Measurements from ENCODE around the gene FRMD4A. TPM values are rescaled to one million over a fixed set of nuclear protein-coding genes. Genes with fewer than 3 reads are reported as not detected.

The FRMD4A gene
- polyA plus RNA-seq, 1 donor (not counting 4 experiments of a cell fraction or from before 2014, with no cell fraction given), result 12.9 TPM

DNA sequence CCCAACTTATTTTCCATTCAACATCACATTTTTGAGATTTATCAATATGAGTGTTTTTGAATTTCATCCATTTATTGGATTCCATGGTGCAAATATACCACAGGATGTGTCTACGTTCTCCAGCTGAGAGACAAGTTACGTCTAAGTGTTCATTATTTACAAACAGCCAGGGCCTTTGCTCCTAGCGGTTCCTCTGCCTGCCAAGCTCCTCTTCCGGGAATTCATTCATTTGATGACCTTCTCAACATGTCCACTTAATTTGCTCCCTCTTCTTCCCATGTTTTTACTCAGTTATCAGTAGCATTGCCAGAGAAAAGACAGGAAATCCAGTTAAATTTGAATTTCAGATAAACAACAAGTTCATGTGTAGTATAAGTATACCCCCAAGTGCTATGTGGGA lies 422.2 kb downstream of the FRMD4A start:
- no peak overlapping the region for H3K4me2 ChIP-seq (ENCODE audit: control insufficient read depth, extremely low read depth, insufficient read depth, low read depth, low read length)
- no peak for DNase-seq (ENCODE audit: low read depth, low spot score)
- H3K79me2 ChIP-seq (ENCODE audit: control insufficient read depth, insufficient read depth, low read length), result no peaks in the 10 kb centered on the region
- no peak overlapping the region for H3K4me3 ChIP-seq (ENCODE audit: control insufficient read depth in 2 of 3, extremely low read depth in 1 of 3, insufficient read depth in 2 of 3, low read depth in 1 of 3, low read length in 3 of 3)
- no peak for FAIRE-seq
- H2AFZ ChIP-seq (ENCODE audit: control insufficient read depth, low read length), result no peak overlapping the region
- H3K27me3 ChIP-seq (ENCODE audit: control insufficient read depth, extremely low read depth, insufficient read depth, low read length), result no peaks in the 10 kb centered on the region
- H3K27ac ChIP-seq (ENCODE audit: control insufficient read depth, insufficient read depth, low read length), result no peak overlapping the region
- H3K9me3 ChIP-seq (ENCODE audit: control insufficient read depth, low read depth, low read length), result no peaks in the 10 kb centered on the region
- TF ChIP-seq EZH2 (IDR thresholded peaks at IDR 0.05; ENCODE audit: low read length), result no peak
- TF ChIP-seq, protein P1, sequence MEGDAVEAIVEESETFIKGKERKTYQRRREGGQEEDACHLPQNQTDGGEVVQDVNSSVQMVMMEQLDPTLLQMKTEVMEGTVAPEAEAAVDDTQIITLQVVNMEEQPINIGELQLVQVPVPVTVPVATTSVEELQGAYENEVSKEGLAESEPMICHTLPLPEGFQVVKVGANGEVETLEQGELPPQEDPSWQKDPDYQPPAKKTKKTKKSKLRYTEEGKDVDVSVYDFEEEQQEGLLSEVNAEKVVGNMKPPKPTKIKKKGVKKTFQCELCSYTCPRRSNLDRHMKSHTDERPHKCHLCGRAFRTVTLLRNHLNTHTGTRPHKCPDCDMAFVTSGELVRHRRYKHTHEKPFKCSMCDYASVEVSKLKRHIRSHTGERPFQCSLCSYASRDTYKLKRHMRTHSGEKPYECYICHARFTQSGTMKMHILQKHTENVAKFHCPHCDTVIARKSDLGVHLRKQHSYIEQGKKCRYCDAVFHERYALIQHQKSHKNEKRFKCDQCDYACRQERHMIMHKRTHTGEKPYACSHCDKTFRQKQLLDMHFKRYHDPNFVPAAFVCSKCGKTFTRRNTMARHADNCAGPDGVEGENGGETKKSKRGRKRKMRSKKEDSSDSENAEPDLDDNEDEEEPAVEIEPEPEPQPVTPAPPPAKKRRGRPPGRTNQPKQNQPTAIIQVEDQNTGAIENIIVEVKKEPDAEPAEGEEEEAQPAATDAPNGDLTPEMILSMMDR (optimal IDR thresholded peaks at IDR 0.05 in 1 of 3, IDR thresholded peaks at IDR 0.05 in 1 of 3, conservative IDR thresholded peaks at IDR 0.05 in 1 of 3; ENCODE audit: extremely low read depth in 1 of 3, insufficient read depth in 2 of 3, low read length in 3 of 3), result no peak
- H3K9me1 ChIP-seq (ENCODE audit: control insufficient read depth, extremely low read depth, insufficient read depth, low read length), result no peaks in the 10 kb centered on the region
- no peak overlapping the region for H3K9ac ChIP-seq (ENCODE audit: control insufficient read depth, extremely low read depth, insufficient read depth, low read length)
- dilution Hi-C loops (cut with MboI; ENCODE audit: extremely low pct_ligation_motif_present, low sequenced_read_pairs), result no loop called here
- no peaks in the 10 kb centered on the region for H4K20me1 ChIP-seq (ENCODE audit: control insufficient read depth, extremely low read depth, insufficient read depth, low read length)
- H3K36me3 ChIP-seq (ENCODE audit: control insufficient read depth in 2 of 2, extremely low read depth in 1 of 2, insufficient read depth in 2 of 2, low read length in 2 of 2), result no peaks in the 10 kb centered on the region
- H3K4me1 ChIP-seq (ENCODE audit: control insufficient read depth, extremely low read depth, insufficient read depth, low read length), result no peaks in the 10 kb centered on the region

DNA sequence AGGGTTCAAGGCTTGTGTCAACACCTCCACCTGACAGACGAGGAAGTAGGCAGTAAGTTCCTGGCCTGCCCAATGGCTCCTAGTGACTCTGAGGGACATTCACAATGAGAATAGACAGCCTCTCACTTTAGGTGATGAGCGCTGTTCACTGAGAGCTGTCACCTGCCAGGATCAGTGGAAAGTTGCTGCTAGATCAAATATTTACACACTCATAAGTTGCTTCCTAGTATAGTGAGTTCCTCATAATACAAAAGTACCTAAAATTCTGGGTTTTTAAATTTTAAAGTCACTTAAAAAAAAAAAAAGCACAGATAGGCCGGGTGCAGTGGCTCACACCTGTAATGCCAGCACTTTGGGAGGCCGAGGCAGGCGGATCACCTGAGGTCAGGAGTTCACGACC lies 423.2 kb downstream of the FRMD4A start:
- Histone ChIP-seq H3K79me2 (ENCODE audit: control insufficient read depth, insufficient read depth, low read length) (no peaks in the 10 kb centered on the region), H3K9me1 (ENCODE audit: control insufficient read depth, extremely low read depth, insufficient read depth, low read length) (no peaks in the 10 kb centered on the region), H3K9ac (ENCODE audit: control insufficient read depth, extremely low read depth, insufficient read depth, low read length) (no peak overlapping the region), H3K4me2 (ENCODE audit: control insufficient read depth, extremely low read depth, insufficient read depth, low read depth, low read length) (no peak overlapping the region), H3K4me3 (ENCODE audit: control insufficient read depth in 2 of 3, extremely low read depth in 1 of 3, insufficient read depth in 2 of 3, low read depth in 1 of 3, low read length in 3 of 3) (no peak overlapping the region), H3K36me3 (ENCODE audit: control insufficient read depth in 2 of 2, extremely low read depth in 1 of 2, insufficient read depth in 2 of 2, low read length in 2 of 2) (no peaks in the 10 kb centered on the region), H3K4me1 (ENCODE audit: control insufficient read depth, extremely low read depth, insufficient read depth, low read length) (no peaks in the 10 kb centered on the region), H2AFZ (ENCODE audit: control insufficient read depth, low read length) (no peak overlapping the region), H3K27me3 (ENCODE audit: control insufficient read depth, extremely low read depth, insufficient read depth, low read length) (no peaks in the 10 kb centered on the region), H4K20me1 (ENCODE audit: control insufficient read depth, extremely low read depth, insufficient read depth, low read length) (no peaks in the 10 kb centered on the region), H3K9me3 (ENCODE audit: control insufficient read depth, low read depth, low read length) (no peaks in the 10 kb centered on the region), H3K27ac (ENCODE audit: control insufficient read depth, insufficient read depth, low read length) (no peak overlapping the region)
- TF ChIP-seq, protein P1 (optimal IDR thresholded peaks at IDR 0.05 in 1 of 3, IDR thresholded peaks at IDR 0.05 in 1 of 3, conservative IDR thresholded peaks at IDR 0.05 in 1 of 3; ENCODE audit: extremely low read depth in 1 of 3, insufficient read depth in 2 of 3, low read length in 3 of 3), result no peak
- TF ChIP-seq EZH2 (IDR thresholded peaks at IDR 0.05; ENCODE audit: low read length), result no peak
- dilution Hi-C loops (cut with MboI; ENCODE audit: extremely low pct_ligation_motif_present, low sequenced_read_pairs), result no loop called here
- DNase-seq (ENCODE audit: low read depth, low spot score), result no peak
- no peak for FAIRE-seq
